GM23338 (cell line): Measurements from ENCODE around the gene MYOM3. TPM values are rescaled to one million over a fixed set of nuclear protein-coding genes. Genes with fewer than 3 reads are reported as not detected.

Experiments
- ATAC-seq: fragments of 200-7000 bp; cut with Tn5 transposase; 3 replicates; pipeline ENCODE4 v1.9.1; 2020
- DNase-seq: peaks from one replicate; pipeline ENCODE4 v3.0.0-alpha.2; 2015; ENCODE audit warnings: low spot score
- H2AFZ ChIP-seq: fragments of 200-600 bp; sonication (generic); 2 replicates; pipeline ENCODE4 v1.8.0; 2016; ENCODE audit warnings: antibody characterized with exemption, mild to moderate bottlenecking, moderate library complexity
- H3F3A ChIP-seq: fragments of 200-600 bp; sonication (generic); replicated peaks from 2 replicates; pipeline ENCODE4 v1.8.0; 2017; ENCODE audit warnings: antibody characterized with exemption, mixed run types, low read depth
- H3K27ac ChIP-seq: fragments of 200-600 bp; sonication (generic); 2 replicates; pipeline ENCODE4 v1.6.1; 2016; ENCODE audit warnings: low read depth
- H3K27me3 ChIP-seq: fragments of 200-600 bp; sonication (generic); 2 replicates; pipeline ENCODE4 v1.8.0; 2016; ENCODE audit warnings: mild to moderate bottlenecking, mixed run types, moderate library complexity; ENCODE audit not compliant: insufficient read depth
- H3K36me3 ChIP-seq: fragments of 200-600 bp; sonication (generic); 2 replicates; pipeline ENCODE4 v1.8.0; 2016; ENCODE audit warnings: mild to moderate bottlenecking; ENCODE audit not compliant: insufficient read depth
- H3K4me1 ChIP-seq: fragments of 200-600 bp; sonication (generic); 2 replicates; pipeline ENCODE4 v1.8.0; 2016; ENCODE audit warnings: mild to moderate bottlenecking, moderate library complexity; ENCODE audit not compliant: insufficient read depth
- H3K4me2 ChIP-seq: fragments of 200-600 bp; sonication (generic); 2 replicates; pipeline ENCODE4 v1.7.1; 2017; ENCODE audit warnings: mixed run types
- H3K4me3 ChIP-seq: fragments of 200-600 bp; sonication (generic); 2 replicates; pipeline ENCODE4 v1.6.1; 2016; ENCODE audit warnings: mixed run types
- H3K79me2 ChIP-seq: fragments of 200-600 bp; sonication (generic); replicated peaks from 2 replicates; pipeline ENCODE4 v1.8.0; 2017; ENCODE audit warnings: mild to moderate bottlenecking; ENCODE audit not compliant: insufficient read depth
- H3K9me2 ChIP-seq: fragments of 200-600 bp; sonication (generic); 2 replicates; pipeline ENCODE4 v1.8.0; 2017; ENCODE audit not compliant: insufficient read depth
- H4K20me1 ChIP-seq: fragments of 200-600 bp; sonication (generic); replicated peaks from 2 replicates; pipeline ENCODE4 v1.8.0; 2017; ENCODE audit warnings: mild to moderate bottlenecking; ENCODE audit not compliant: insufficient read depth
- H3K27ac Mint-ChIP-seq: 2 replicates; pipeline ENCODE4 v1.8.0; 2020; ENCODE audit warnings: inconsistent platforms, mild to moderate bottlenecking, moderate library complexity, mixed read lengths
- H3K27me3 Mint-ChIP-seq: 3 replicates; pipeline ENCODE4 v1.8.0; 2022; ENCODE audit warnings: low read depth, mild to moderate bottlenecking, moderate library complexity, mixed read lengths, inconsistent platforms; ENCODE audit not compliant: insufficient read depth, poor library complexity
- H3K36me3 Mint-ChIP-seq: 3 replicates; pipeline ENCODE4 v1.8.0; 2021; ENCODE audit warnings: low read depth, mild to moderate bottlenecking, inconsistent platforms, moderate library complexity, mixed read lengths
- H3K4me1 Mint-ChIP-seq: 3 replicates; pipeline ENCODE4 v1.8.0; 2020; ENCODE audit warnings: mild to moderate bottlenecking, inconsistent platforms, mixed read lengths
- H3K4me3 Mint-ChIP-seq: 3 replicates; pipeline ENCODE4 v1.8.0; 2021; ENCODE audit warnings: moderate library complexity, mild to moderate bottlenecking, inconsistent platforms, mixed read lengths
- H3K9me3 Mint-ChIP-seq: 3 replicates; pipeline ENCODE4 v1.8.0; 2020; ENCODE audit warnings: moderate library complexity, mild to moderate bottlenecking, inconsistent platforms, mixed read lengths
- CREB1 ChIP-seq: fragments of 250-450 bp; sonication (Bioruptor Pico); IDR thresholded peaks from 2 replicates; pipeline ENCODE4 v1.5.0; 2020; ENCODE audit warnings: low read depth, mild to moderate bottlenecking, moderate library complexity
- CTCF ChIP-seq, 2 experiments: fragments of 200-600 bp in 1 of 2; sonication (generic) in 1 of 2; conservative IDR thresholded peaks; 2 replicates each; pipeline versions ENCODE4 v1.5.1 to v1.6.1; 2016 to 2017; ENCODE audit warnings: antibody characterized with exemption in 2 of 2, low read depth in 2 of 2, mild to moderate bottlenecking in 2 of 2, moderate library complexity in 1 of 2
- ETS1 ChIP-seq: IDR thresholded peaks from 2 replicates; pipeline ENCODE4 v1.6.1; 2016; ENCODE audit warnings: antibody characterized with exemption
- POLR2AphosphoS5 ChIP-seq: IDR thresholded peaks from 2 replicates; pipeline ENCODE4 v1.6.1; 2016; ENCODE audit warnings: antibody characterized with exemption, low read depth
- ZNF114 ChIP-seq: fragments of 250-450 bp; sonication (Bioruptor Pico); IDR thresholded peaks from 2 replicates; pipeline ENCODE4 v1.5.0; 2020; ENCODE audit warnings: mild to moderate bottlenecking, moderate library complexity
- ZNF331 ChIP-seq: fragments of 250-450 bp; sonication (Bioruptor Pico); IDR thresholded peaks from 2 replicates; pipeline ENCODE4 v1.5.0; 2020; ENCODE audit warnings: low read depth, mild to moderate bottlenecking, moderate library complexity
- ZNF462 ChIP-seq: fragments of 250-450 bp; sonication (Bioruptor Pico); IDR thresholded peaks from 2 replicates; pipeline ENCODE4 v1.5.0; 2020; ENCODE audit warnings: mild to moderate bottlenecking, moderate library complexity
- polyA plus RNA-seq: library from polyadenylated mRNA; unstranded; fragments of >200 nt; fragmentation: Nextera tagmentation; extraction: Ambion mirVana; gene quantifications from 2 replicates; pipeline ENCODE4 v1.2.1, GENCODE V29; 2016
- total RNA-seq: library from RNA; depleted of rRNA; stranded (reverse); fragments of >200 nt; shearing (Covaris generic); gene quantifications from 2 replicates; pipeline ENCODE4 v1.2.3, GENCODE V29; 2014

MYOM3 gene
- total and polyA plus RNA-seq, 2 experiments from 2014 or later = not detected

GRCh38 chr1:24139841-24140425 is 28.0 kb upstream of the MYOM3 start:
- Histone ChIP-seq H3F3A (no peaks in the 10 kb centered on the region), H3K4me3 (no peak overlapping the region), H3K79me2 (no peaks in the 10 kb centered on the region), H4K20me1 (no peaks in the 10 kb centered on the region), H3K36me3 (no peaks in the 10 kb centered on the region), H3K9me2 (no peaks in the 10 kb centered on the region), H3K27me3 (no peaks in the 10 kb centered on the region), H3K4me2 (no peak overlapping the region), H3K4me1 (no peaks in the 10 kb centered on the region), H3K27ac (no peak overlapping the region), H2AFZ (no peak overlapping the region)
- no peaks in the 10 kb centered on the region for H3K9me3 Mint-ChIP-seq
- peaks cover 9% of the 10 kb centered on the region for H3K27me3 Mint-ChIP-seq
- no peak for ATAC-seq
- H3K36me3 Mint-ChIP-seq = no peaks in the 10 kb centered on the region
- TF ChIP-seq ZNF462 (CRISPR knock-in tag) (no peak), CREB1 (CRISPR knock-in tag) (no peak), CTCF (conservative IDR thresholded peaks at IDR 0.05; ENCODE audit: low read depth in 2 of 2) (no peak), POLR2AphosphoS5 (no peak), ETS1 (no peak), ZNF114 (CRISPR knock-in tag) (no peak), ZNF331 (CRISPR knock-in tag) (no peak)
- DNase-seq = no peak
- H3K27ac Mint-ChIP-seq = no peak overlapping the region
- H3K4me1 Mint-ChIP-seq = no peaks in the 10 kb centered on the region; the same call in 2 of the 3 replicates
- H3K4me3 Mint-ChIP-seq = no peak overlapping the region
